GM12878 (cell line): ENCODE data around the gene SRM. TPM values are rescaled to one million over a fixed set of nuclear protein-coding genes. Genes with fewer than 3 reads are reported as not detected.

ENCODE experiments used
- CBX3 ChIP-seq: fragments of 200-600 bp; sonication (generic); IDR thresholded peaks from 2 replicates; pipeline ENCODE4 v1.6.1; 2016; ENCODE audit warnings: low read depth, borderline replicate concordance
- CBX5 ChIP-seq: sonication (generic); IDR thresholded peaks from 2 replicates; pipeline ENCODE4 v1.6.1; 2016; ENCODE audit warnings: low read depth, moderate library complexity, mild to moderate bottlenecking, inconsistent platforms
- CHD4 ChIP-seq: fragments of 200-600 bp; sonication (generic); IDR thresholded peaks from 2 replicates; pipeline ENCODE4 v1.6.1; 2016; ENCODE audit warnings: mild to moderate bottlenecking
- RCOR1 ChIP-seq: conservative IDR thresholded peaks from 2 replicates; pipeline ENCODE4 v1.6.1; 2012; ENCODE audit warnings: low read depth, low read length, improper control_type of control experiment
- YY1 ChIP-seq: IDR thresholded peaks from 2 replicates; pipeline ENCODE4 v1.6.1; 2011; ENCODE audit warnings: low read depth, mild to moderate bottlenecking, low read length
- ZNF274 ChIP-seq: IDR thresholded peaks from one replicate; pipeline ENCODE4 v1.8.0; 2011; ENCODE audit not compliant: insufficient read length, insufficient read depth
- polyA plus RNA-seq, 11 experiments: library from polyadenylated mRNA; depleted of rRNA in 4 of 11; unstranded in 6 of 11; stranded (reverse) in 5 of 11; fragments of >200 nt; fragmentation: Nextera tagmentation in 4 of 11; fragmentation: Illumina TruSeq in 1 of 11; extraction: Ambion mirVana in 4 of 11; extraction: Trizol in 1 of 11; gene quantifications; 1 replicate in 1 of 11; 2 replicates in 10 of 11; pipeline versions ENCODE4 v1.2.1 to v1.2.3, GENCODE V29; 2011 to 2016; ENCODE audit warnings: inconsistent platforms in 2 of 11, missing spikeins in 2 of 11, low read depth in 1 of 11
- total RNA-seq, 4 experiments: library from RNA; depleted of rRNA in 3 of 4; stranded (reverse); fragments of >200 nt in 3 of 4; fragmentation: Illumina TruSeq in 1 of 4; extraction: Trizol in 1 of 4; gene quantifications; 2 replicates each; pipeline versions ENCODE4 v1.2.1 to v1.2.3, GENCODE V29; 2013 to 2021
- TF ChIP-seq, protein P1 (sequence below): fragments of 450-650 bp; IDR thresholded peaks from 2 replicates; pipeline ENCODE4 v1.6.1; 2016; ENCODE audit warnings: mild to moderate bottlenecking
- TF ChIP-seq, protein P2 (sequence below): IDR thresholded peaks from 2 replicates; pipeline ENCODE4 v1.6.1; 2011; ENCODE audit warnings: borderline replicate concordance, low read depth, mild to moderate bottlenecking, moderate library complexity, mixed read lengths, low read length; ENCODE audit not compliant: insufficient read depth; ENCODE audit errors: extremely low read length
- TF ChIP-seq, protein P3 (sequence below): IDR thresholded peaks from 2 replicates; pipeline ENCODE4 v1.6.1; 2012; ENCODE audit warnings: low read depth, low read length, improper control_type of control experiment
- TF ChIP-seq, protein P4 (sequence below): fragments of 450-650 bp; IDR thresholded peaks from 2 replicates; pipeline ENCODE4 v1.6.1; 2017; ENCODE audit warnings: mild to moderate bottlenecking, moderate library complexity
- TF ChIP-seq, protein P5 (sequence below): fragments of 450-650 bp; formaldehyde crosslinking; IDR thresholded peaks from 2 replicates; pipeline ENCODE4 v1.4.0; 2020; ENCODE audit warnings: mild to moderate bottlenecking, moderate library complexity

The SRM gene
- total and polyA plus RNA-seq, 10 of the 15 experiments (the other 5 are each of a cell fraction or from before 2014, with no cell fraction given), result 16.7 to 255 (median 81.2) TPM

DNA sequence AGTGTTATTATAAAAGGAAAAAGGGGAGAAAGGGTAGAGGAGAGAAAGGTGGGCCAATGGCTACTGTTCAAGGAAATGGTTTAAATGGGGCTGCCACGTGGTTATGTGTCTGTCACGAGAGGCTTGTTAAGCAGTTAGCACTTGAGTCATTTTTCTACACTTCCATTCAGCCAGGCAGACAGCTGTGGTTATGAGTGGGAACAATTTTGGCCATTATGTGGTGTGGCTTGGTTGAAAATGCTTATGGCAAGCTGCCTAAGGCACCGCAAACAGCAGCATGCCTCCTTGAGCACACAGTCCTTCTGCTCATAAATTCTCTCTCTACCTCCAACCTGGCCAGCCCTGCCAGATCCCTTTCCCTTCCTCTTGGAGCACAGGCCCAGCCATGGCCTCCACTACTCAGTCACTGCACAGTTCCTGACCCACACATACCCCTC is 3.2 kb upstream of the SRM start (continued):
- TF ChIP-seq, protein P1, sequence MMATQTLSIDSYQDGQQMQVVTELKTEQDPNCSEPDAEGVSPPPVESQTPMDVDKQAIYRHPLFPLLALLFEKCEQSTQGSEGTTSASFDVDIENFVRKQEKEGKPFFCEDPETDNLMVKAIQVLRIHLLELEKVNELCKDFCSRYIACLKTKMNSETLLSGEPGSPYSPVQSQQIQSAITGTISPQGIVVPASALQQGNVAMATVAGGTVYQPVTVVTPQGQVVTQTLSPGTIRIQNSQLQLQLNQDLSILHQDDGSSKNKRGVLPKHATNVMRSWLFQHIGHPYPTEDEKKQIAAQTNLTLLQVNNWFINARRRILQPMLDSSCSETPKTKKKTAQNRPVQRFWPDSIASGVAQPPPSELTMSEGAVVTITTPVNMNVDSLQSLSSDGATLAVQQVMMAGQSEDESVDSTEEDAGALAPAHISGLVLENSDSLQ, result peak; percentile 81
- TF ChIP-seq, protein P2, sequence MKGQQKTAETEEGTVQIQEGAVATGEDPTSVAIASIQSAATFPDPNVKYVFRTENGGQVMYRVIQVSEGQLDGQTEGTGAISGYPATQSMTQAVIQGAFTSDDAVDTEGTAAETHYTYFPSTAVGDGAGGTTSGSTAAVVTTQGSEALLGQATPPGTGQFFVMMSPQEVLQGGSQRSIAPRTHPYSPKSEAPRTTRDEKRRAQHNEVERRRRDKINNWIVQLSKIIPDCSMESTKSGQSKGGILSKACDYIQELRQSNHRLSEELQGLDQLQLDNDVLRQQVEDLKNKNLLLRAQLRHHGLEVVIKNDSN, result peak; percentile 58
- TF ChIP-seq CBX3 (no peak), CBX5 (peak; percentile 71; the same call in 1 of the 2 replicates), CHD4 (no peak), ZNF274 (no peak), RCOR1 (no peak), YY1 (0 out of 2 replicates have a peak, but pooled peaks have one; percentile 26)
- TF ChIP-seq, protein P3, sequence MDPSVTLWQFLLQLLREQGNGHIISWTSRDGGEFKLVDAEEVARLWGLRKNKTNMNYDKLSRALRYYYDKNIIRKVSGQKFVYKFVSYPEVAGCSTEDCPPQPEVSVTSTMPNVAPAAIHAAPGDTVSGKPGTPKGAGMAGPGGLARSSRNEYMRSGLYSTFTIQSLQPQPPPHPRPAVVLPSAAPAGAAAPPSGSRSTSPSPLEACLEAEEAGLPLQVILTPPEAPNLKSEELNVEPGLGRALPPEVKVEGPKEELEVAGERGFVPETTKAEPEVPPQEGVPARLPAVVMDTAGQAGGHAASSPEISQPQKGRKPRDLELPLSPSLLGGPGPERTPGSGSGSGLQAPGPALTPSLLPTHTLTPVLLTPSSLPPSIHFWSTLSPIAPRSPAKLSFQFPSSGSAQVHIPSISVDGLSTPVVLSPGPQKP, result no peak
- TF ChIP-seq, protein P4, sequence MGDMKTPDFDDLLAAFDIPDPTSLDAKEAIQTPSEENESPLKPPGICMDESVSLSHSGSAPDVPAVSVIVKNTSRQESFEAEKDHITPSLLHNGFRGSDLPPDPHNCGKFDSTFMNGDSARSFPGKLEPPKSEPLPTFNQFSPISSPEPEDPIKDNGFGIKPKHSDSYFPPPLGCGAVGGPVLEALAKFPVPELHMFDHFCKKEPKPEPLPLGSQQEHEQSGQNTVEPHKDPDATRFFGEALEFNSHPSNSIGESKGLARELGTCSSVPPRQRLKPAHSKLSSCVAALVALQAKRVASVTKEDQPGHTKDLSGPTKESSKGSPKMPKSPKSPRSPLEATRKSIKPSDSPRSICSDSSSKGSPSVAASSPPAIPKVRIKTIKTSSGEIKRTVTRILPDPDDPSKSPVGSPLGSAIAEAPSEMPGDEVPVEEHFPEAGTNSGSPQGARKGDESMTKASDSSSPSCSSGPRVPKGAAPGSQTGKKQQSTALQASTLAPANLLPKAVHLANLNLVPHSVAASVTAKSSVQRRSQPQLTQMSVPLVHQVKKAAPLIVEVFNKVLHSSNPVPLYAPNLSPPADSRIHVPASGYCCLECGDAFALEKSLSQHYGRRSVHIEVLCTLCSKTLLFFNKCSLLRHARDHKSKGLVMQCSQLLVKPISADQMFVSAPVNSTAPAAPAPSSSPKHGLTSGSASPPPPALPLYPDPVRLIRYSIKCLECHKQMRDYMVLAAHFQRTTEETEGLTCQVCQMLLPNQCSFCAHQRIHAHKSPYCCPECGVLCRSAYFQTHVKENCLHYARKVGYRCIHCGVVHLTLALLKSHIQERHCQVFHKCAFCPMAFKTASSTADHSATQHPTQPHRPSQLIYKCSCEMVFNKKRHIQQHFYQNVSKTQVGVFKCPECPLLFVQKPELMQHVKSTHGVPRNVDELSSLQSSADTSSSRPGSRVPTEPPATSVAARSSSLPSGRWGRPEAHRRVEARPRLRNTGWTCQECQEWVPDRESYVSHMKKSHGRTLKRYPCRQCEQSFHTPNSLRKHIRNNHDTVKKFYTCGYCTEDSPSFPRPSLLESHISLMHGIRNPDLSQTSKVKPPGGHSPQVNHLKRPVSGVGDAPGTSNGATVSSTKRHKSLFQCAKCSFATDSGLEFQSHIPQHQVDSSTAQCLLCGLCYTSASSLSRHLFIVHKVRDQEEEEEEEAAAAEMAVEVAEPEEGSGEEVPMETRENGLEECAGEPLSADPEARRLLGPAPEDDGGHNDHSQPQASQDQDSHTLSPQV, result no peak
- TF ChIP-seq, protein P5, sequence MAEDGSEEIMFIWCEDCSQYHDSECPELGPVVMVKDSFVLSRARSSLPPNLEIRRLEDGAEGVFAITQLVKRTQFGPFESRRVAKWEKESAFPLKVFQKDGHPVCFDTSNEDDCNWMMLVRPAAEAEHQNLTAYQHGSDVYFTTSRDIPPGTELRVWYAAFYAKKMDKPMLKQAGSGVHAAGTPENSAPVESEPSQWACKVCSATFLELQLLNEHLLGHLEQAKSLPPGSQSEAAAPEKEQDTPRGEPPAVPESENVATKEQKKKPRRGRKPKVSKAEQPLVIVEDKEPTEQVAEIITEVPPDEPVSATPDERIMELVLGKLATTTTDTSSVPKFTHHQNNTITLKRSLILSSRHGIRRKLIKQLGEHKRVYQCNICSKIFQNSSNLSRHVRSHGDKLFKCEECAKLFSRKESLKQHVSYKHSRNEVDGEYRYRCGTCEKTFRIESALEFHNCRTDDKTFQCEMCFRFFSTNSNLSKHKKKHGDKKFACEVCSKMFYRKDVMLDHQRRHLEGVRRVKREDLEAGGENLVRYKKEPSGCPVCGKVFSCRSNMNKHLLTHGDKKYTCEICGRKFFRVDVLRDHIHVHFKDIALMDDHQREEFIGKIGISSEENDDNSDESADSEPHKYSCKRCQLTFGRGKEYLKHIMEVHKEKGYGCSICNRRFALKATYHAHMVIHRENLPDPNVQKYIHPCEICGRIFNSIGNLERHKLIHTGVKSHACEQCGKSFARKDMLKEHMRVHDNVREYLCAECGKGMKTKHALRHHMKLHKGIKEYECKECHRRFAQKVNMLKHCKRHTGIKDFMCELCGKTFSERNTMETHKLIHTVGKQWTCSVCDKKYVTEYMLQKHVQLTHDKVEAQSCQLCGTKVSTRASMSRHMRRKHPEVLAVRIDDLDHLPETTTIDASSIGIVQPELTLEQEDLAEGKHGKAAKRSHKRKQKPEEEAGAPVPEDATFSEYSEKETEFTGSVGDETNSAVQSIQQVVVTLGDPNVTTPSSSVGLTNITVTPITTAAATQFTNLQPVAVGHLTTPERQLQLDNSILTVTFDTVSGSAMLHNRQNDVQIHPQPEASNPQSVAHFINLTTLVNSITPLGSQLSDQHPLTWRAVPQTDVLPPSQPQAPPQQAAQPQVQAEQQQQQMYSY, result no peak
